Mammary epithelial cell (primary cell): ENCODE measurements around the gene TIPIN.

Experiments used
- EZH2 ChIP-seq: IDR thresholded peaks from 2 replicates; pipeline ENCODE4 v1.6.1; 2012; ENCODE audit warnings: low read length, inconsistent platforms, borderline replicate concordance
- TF ChIP-seq, protein P1 (sequence below), 2 donors: IDR thresholded peaks in 1 of 2; conservative IDR thresholded peaks in 1 of 2; 2 replicates each; pipeline ENCODE4 v1.5.1; 2011 to 2012; ENCODE audit warnings: inconsistent platforms in 2 of 2, low read length in 2 of 2, mild to moderate bottlenecking in 2 of 2, control low read depth in 1 of 2, low read depth in 1 of 2; ENCODE audit not compliant: insufficient read depth in 1 of 2; ENCODE audit errors: extremely low read depth in 1 of 2

DNA sequence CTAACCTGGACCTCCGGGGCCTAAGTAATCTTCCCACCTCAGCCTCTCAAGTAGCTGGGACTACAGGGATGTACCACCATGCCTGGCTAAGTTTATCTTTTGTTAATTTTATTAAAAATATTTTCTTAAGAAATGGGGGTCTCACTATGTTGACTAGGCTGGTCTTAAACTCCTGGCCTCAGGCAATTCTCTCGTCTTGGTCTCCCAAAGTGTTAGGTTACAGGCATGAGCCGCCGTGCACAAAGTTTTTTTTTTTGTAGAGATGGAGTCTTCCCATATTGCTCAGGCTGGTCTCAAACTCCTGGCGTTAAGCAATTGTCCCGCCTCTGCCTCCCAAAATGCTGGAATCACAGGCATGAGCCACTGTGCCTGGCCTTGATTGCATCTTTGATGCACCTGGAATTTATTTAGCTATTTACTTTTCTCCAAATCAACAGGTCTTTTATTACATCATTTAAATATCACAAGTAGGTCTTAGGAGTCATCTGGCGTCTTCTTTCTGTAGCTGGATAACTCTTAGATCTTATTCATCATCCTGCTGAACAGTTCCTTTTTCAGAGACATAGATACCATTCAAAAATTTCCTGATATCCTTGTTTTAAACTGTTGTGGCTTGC, 22.4 kb upstream of the TIPIN start:
- TF ChIP-seq, protein P1, sequence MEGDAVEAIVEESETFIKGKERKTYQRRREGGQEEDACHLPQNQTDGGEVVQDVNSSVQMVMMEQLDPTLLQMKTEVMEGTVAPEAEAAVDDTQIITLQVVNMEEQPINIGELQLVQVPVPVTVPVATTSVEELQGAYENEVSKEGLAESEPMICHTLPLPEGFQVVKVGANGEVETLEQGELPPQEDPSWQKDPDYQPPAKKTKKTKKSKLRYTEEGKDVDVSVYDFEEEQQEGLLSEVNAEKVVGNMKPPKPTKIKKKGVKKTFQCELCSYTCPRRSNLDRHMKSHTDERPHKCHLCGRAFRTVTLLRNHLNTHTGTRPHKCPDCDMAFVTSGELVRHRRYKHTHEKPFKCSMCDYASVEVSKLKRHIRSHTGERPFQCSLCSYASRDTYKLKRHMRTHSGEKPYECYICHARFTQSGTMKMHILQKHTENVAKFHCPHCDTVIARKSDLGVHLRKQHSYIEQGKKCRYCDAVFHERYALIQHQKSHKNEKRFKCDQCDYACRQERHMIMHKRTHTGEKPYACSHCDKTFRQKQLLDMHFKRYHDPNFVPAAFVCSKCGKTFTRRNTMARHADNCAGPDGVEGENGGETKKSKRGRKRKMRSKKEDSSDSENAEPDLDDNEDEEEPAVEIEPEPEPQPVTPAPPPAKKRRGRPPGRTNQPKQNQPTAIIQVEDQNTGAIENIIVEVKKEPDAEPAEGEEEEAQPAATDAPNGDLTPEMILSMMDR (conservative IDR thresholded peaks at IDR 0.05 in 1 of 2, IDR thresholded peaks at IDR 0.05 in 1 of 2; ENCODE audit: extremely low read depth in 1 of 2, insufficient read depth in 1 of 2, low read depth in 1 of 2, low read length in 2 of 2): no peak
- no peak for TF ChIP-seq EZH2
